Transverse colon (tissue), 4 donors: ENCODE results near the gene BCL6B.

ENCODE experiments used
- EP300 ChIP-seq: sonication (generic); formaldehyde crosslinking; IDR thresholded peaks from one replicate; pipeline ENCODE4 v1.6.1; 2017; ENCODE audit warnings: antibody characterized with exemption, low read depth
- POLR2A ChIP-seq: fragments of 450-650 bp; IDR thresholded peaks from one replicate; pipeline ENCODE4 v1.6.1; 2016; ENCODE audit warnings: antibody characterized with exemption, mild to moderate bottlenecking, moderate library complexity
- POLR2AphosphoS5 ChIP-seq, 3 donors: sonication (generic); formaldehyde crosslinking; IDR thresholded peaks; one replicate each; pipeline ENCODE4 v1.6.1; 2016; ENCODE audit warnings: antibody characterized with exemption in 3 of 3
- TF ChIP-seq, protein P1 (sequence below), 5 experiments: fragments of 200-600 bp in 3 of 5; fragments of 450-650 bp in 2 of 5; sonication (generic) in 3 of 5; IDR thresholded peaks; 1 replicate in 2 of 5; 2 replicates in 3 of 5; pipeline ENCODE4 v1.5.1; 2016 to 2017; ENCODE audit warnings: antibody characterized with exemption in 5 of 5, inconsistent platforms in 3 of 5, mild to moderate bottlenecking in 2 of 5, moderate library complexity in 1 of 5

- TF ChIP-seq POLR2A = no peak
- TF ChIP-seq, protein P1, sequence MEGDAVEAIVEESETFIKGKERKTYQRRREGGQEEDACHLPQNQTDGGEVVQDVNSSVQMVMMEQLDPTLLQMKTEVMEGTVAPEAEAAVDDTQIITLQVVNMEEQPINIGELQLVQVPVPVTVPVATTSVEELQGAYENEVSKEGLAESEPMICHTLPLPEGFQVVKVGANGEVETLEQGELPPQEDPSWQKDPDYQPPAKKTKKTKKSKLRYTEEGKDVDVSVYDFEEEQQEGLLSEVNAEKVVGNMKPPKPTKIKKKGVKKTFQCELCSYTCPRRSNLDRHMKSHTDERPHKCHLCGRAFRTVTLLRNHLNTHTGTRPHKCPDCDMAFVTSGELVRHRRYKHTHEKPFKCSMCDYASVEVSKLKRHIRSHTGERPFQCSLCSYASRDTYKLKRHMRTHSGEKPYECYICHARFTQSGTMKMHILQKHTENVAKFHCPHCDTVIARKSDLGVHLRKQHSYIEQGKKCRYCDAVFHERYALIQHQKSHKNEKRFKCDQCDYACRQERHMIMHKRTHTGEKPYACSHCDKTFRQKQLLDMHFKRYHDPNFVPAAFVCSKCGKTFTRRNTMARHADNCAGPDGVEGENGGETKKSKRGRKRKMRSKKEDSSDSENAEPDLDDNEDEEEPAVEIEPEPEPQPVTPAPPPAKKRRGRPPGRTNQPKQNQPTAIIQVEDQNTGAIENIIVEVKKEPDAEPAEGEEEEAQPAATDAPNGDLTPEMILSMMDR (IDR thresholded peaks at IDR 0.05) = no peak
- TF ChIP-seq EP300 = no peak
- TF ChIP-seq POLR2AphosphoS5 (IDR thresholded peaks at IDR 0.05) = no peak
Measured at GRCh38 chr17:7063518-7064094, 40.8 kb downstream of the BCL6B start.
